ENCODE measurements around the gene HOXA9.

GRCh38 chr7:27163288-27164044 lies 1.9 kb downstream of the HOXA9 start:
- TF ChIP-seq, protein P1, sequence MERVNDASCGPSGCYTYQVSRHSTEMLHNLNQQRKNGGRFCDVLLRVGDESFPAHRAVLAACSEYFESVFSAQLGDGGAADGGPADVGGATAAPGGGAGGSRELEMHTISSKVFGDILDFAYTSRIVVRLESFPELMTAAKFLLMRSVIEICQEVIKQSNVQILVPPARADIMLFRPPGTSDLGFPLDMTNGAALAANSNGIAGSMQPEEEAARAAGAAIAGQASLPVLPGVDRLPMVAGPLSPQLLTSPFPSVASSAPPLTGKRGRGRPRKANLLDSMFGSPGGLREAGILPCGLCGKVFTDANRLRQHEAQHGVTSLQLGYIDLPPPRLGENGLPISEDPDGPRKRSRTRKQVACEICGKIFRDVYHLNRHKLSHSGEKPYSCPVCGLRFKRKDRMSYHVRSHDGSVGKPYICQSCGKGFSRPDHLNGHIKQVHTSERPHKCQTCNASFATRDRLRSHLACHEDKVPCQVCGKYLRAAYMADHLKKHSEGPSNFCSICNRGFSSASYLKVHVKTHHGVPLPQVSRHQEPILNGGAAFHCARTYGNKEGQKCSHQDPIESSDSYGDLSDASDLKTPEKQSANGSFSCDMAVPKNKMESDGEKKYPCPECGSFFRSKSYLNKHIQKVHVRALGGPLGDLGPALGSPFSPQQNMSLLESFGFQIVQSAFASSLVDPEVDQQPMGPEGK (CRISPR knock-in tag; IDR thresholded peaks at IDR 0.05; ENCODE audit: borderline replicate concordance): no peak
- TF ChIP-seq, protein P2, sequence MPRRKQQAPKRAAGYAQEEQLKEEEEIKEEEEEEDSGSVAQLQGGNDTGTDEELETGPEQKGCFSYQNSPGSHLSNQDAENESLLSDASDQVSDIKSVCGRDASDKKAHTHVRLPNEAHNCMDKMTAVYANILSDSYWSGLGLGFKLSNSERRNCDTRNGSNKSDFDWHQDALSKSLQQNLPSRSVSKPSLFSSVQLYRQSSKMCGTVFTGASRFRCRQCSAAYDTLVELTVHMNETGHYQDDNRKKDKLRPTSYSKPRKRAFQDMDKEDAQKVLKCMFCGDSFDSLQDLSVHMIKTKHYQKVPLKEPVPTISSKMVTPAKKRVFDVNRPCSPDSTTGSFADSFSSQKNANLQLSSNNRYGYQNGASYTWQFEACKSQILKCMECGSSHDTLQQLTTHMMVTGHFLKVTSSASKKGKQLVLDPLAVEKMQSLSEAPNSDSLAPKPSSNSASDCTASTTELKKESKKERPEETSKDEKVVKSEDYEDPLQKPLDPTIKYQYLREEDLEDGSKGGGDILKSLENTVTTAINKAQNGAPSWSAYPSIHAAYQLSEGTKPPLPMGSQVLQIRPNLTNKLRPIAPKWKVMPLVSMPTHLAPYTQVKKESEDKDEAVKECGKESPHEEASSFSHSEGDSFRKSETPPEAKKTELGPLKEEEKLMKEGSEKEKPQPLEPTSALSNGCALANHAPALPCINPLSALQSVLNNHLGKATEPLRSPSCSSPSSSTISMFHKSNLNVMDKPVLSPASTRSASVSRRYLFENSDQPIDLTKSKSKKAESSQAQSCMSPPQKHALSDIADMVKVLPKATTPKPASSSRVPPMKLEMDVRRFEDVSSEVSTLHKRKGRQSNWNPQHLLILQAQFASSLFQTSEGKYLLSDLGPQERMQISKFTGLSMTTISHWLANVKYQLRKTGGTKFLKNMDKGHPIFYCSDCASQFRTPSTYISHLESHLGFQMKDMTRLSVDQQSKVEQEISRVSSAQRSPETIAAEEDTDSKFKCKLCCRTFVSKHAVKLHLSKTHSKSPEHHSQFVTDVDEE (CRISPR knock-in tag; IDR thresholded peaks at IDR 0.05): no peak
- TF ChIP-seq ZNF70 (CRISPR knock-in tag; IDR thresholded peaks at IDR 0.05): no peak
- no peak for TF ChIP-seq CREB5 (CRISPR knock-in tag; IDR thresholded peaks at IDR 0.05; ENCODE audit: low read depth)
- no peak for TF ChIP-seq ZFP30 (CRISPR knock-in tag; IDR thresholded peaks at IDR 0.05)
- TF ChIP-seq RARB (CRISPR knock-in tag; IDR thresholded peaks at IDR 0.05): no peak
- TF ChIP-seq ZNF565 (CRISPR knock-in tag; conservative IDR thresholded peaks at IDR 0.05; ENCODE audit: low read depth): no peak
- TF ChIP-seq ZFP3 (CRISPR knock-in tag; IDR thresholded peaks at IDR 0.05): no peak
- no peak for TF ChIP-seq TCF4 (CRISPR knock-in tag; IDR thresholded peaks at IDR 0.05; ENCODE audit: borderline replicate concordance)
- TF ChIP-seq OSR1 (CRISPR knock-in tag; IDR thresholded peaks at IDR 0.05): no peak
- no peak for TF ChIP-seq POU6F1 (CRISPR knock-in tag; IDR thresholded peaks at IDR 0.05; ENCODE audit: borderline replicate concordance, low read depth)
- no peak for TF ChIP-seq PPARA (CRISPR knock-in tag; IDR thresholded peaks at IDR 0.05; ENCODE audit: borderline replicate concordance)
